WTC11 (cell line): Measurements from ENCODE around the gene PRR22.

Source experiments
- AFF4 ChIP-seq: sonication (generic); formaldehyde crosslinking; IDR thresholded peaks from 2 replicates; pipeline ENCODE4 v1.8.1; 2023; ENCODE audit warnings: mild to moderate bottlenecking, missing genetic modification reagents, borderline replicate concordance
- ATF2 ChIP-seq: sonication (generic); formaldehyde crosslinking; IDR thresholded peaks from 2 replicates; pipeline ENCODE4 v1.8.1; 2022; ENCODE audit warnings: low read depth, missing genetic modification reagents, borderline replicate concordance
- CBFB ChIP-seq: sonication (generic); formaldehyde crosslinking; IDR thresholded peaks from 2 replicates; pipeline ENCODE4 v1.8.1; 2022; ENCODE audit warnings: mild to moderate bottlenecking, low read depth, missing genetic modification reagents
- CTCF ChIP-seq: fragments of 200-600 bp; IDR thresholded peaks from 2 replicates; pipeline ENCODE4 v1.8.0; 2022; ENCODE audit warnings: antibody characterized with exemption
- E2F5 ChIP-seq: sonication (generic); formaldehyde crosslinking; IDR thresholded peaks from 2 replicates; pipeline ENCODE4 v1.8.1; 2022; ENCODE audit warnings: mild to moderate bottlenecking, moderate library complexity, missing genetic modification reagents
- ETV6 ChIP-seq: sonication (generic); formaldehyde crosslinking; IDR thresholded peaks from 2 replicates; pipeline ENCODE4 v1.8.1; 2022; ENCODE audit warnings: mild to moderate bottlenecking, missing genetic modification reagents
- GABPB1 ChIP-seq: sonication (generic); formaldehyde crosslinking; IDR thresholded peaks from 2 replicates; pipeline ENCODE4 v1.8.1; 2023; ENCODE audit warnings: mild to moderate bottlenecking, missing genetic modification reagents
- GTF2I ChIP-seq: fragments of 250-450 bp; sonication (Bioruptor Pico); conservative IDR thresholded peaks from 2 replicates; pipeline ENCODE4 v1.4.0; 2021; ENCODE audit warnings: mild to moderate bottlenecking
- IRF1 ChIP-seq: sonication (generic); formaldehyde crosslinking; IDR thresholded peaks from 2 replicates; pipeline ENCODE4 v1.8.0; 2023; ENCODE audit warnings: missing genetic modification reagents
- IRF2 ChIP-seq: sonication (generic); formaldehyde crosslinking; IDR thresholded peaks from 2 replicates; pipeline ENCODE4 v1.8.0; 2022; ENCODE audit warnings: low read depth, missing genetic modification reagents, borderline replicate concordance
- NFE2L1 ChIP-seq: sonication (generic); formaldehyde crosslinking; IDR thresholded peaks from 2 replicates; pipeline ENCODE4 v1.8.1; 2023; ENCODE audit warnings: missing genetic modification reagents
- TEAD4 ChIP-seq: sonication (generic); formaldehyde crosslinking; IDR thresholded peaks from 2 replicates; pipeline ENCODE4 v1.8.0; 2022; ENCODE audit warnings: mild to moderate bottlenecking, missing genetic modification reagents
- USF2 ChIP-seq: sonication (generic); formaldehyde crosslinking; IDR thresholded peaks from 2 replicates; pipeline ENCODE4 v1.8.1; 2023; ENCODE audit warnings: mild to moderate bottlenecking, missing genetic modification reagents, moderate library complexity

- TF ChIP-seq ATF2, result no peak
- TF ChIP-seq ETV6 (CRISPR knock-in tag), result no peak
- no peak for TF ChIP-seq CTCF
- no peak for TF ChIP-seq IRF1 (CRISPR knock-in tag)
- TF ChIP-seq USF2 (CRISPR knock-in tag), result no peak
- no peak for TF ChIP-seq GABPB1 (CRISPR knock-in tag)
- TF ChIP-seq TEAD4 (CRISPR knock-in tag), result no peak
- TF ChIP-seq GTF2I (CRISPR knock-in tag), result no peak
- TF ChIP-seq CBFB (CRISPR knock-in tag), result no peak
- TF ChIP-seq AFF4 (CRISPR knock-in tag), result no peak
- no peak for TF ChIP-seq IRF2
- TF ChIP-seq E2F5, result no peak
- TF ChIP-seq NFE2L1 (CRISPR knock-in tag), result no peak
Measured at GRCh38 chr19:5789351-5789761, 4.8 kb upstream of the PRR22 start.
